HEK293 (cell line): ENCODE data around the gene CAPN5.

ENCODE experiments used
- CTCF ChIA-PET: fragments of 350-600 bp; formaldehyde crosslinking; extraction: SDS; loops from one replicate; lab custom pipeline; 2021; ENCODE audit warnings: antibody characterized with exemption; lab: Yijun Ruan, JAX
- POLR2A ChIA-PET: fragments of 300-600 bp; formaldehyde crosslinking; extraction: SDS; loops from one replicate; lab custom pipeline; 2020; ENCODE audit warnings: antibody characterized with exemption, inconsistent platforms; lab: Yijun Ruan, JAX
- H3K27ac ChIP-seq: fragments of 200-500 bp; sonication (Bioruptor generic); 2 replicates; pipeline ENCODE4 v1.5.1; 2014; ENCODE audit warnings: low read depth, low read length, control low read depth, inconsistent platforms; ENCODE audit errors: extremely low read depth
- H3K36me3 ChIP-seq, 2 experiments: fragments of 200-500 bp in 1 of 2; sonication (Bioruptor generic) in 1 of 2; 1 replicate in 1 of 2; 2 replicates in 1 of 2; pipeline ENCODE4 v1.5.1; 2014 to 2017; ENCODE audit warnings: inconsistent platforms in 2 of 2, low read length in 2 of 2; ENCODE audit not compliant: control insufficient read depth in 2 of 2, insufficient read depth in 1 of 2
- H3K4me1 ChIP-seq: fragments of 200-500 bp; sonication (Bioruptor generic); 2 replicates; pipeline ENCODE4 v1.5.1; 2014; ENCODE audit warnings: mild to moderate bottlenecking, low read length, inconsistent platforms; ENCODE audit not compliant: control insufficient read depth, insufficient read depth
- H3K4me3 ChIP-seq: 2 replicates; pipeline ENCODE4 v1.5.1; 2011; ENCODE audit warnings: low read depth, mild to moderate bottlenecking, control low read depth, low read length, moderate library complexity
- H3K9me3 ChIP-seq: fragments of 200-500 bp; sonication (Bioruptor generic); 2 replicates; pipeline ENCODE4 v1.5.1; 2014; ENCODE audit warnings: low read depth, low read length, inconsistent platforms; ENCODE audit not compliant: control insufficient read depth, insufficient read depth
- BCL11B ChIP-seq: fragments of 450-650 bp; formaldehyde crosslinking; IDR thresholded peaks from 2 replicates; pipeline ENCODE4 v1.5.1; 2016; ENCODE audit warnings: low read depth, missing biosample characterization, missing genetic modification characterization
- KLF10 ChIP-seq: fragments of 450-650 bp; IDR thresholded peaks from 2 replicates; pipeline ENCODE4 v1.5.1; 2018; ENCODE audit warnings: missing biosample characterization, mild to moderate bottlenecking, missing genetic modification characterization
- KLF16 ChIP-seq: fragments of 450-650 bp; formaldehyde crosslinking; IDR thresholded peaks from 2 replicates; pipeline ENCODE4 v1.5.1; 2017; ENCODE audit warnings: missing biosample characterization, missing genetic modification characterization
- KLF9 ChIP-seq: fragments of 450-650 bp; formaldehyde crosslinking; IDR thresholded peaks from 2 replicates; pipeline ENCODE4 v1.5.1; 2016; ENCODE audit warnings: missing biosample characterization, missing genetic modification characterization, low read depth
- OVOL3 ChIP-seq: fragments of 450-650 bp; formaldehyde crosslinking; IDR thresholded peaks from 2 replicates; pipeline ENCODE4 v1.5.1; 2016; ENCODE audit warnings: missing biosample characterization, missing genetic modification characterization
- SCRT2 ChIP-seq: fragments of 450-650 bp; formaldehyde crosslinking; IDR thresholded peaks from 2 replicates; pipeline ENCODE4 v1.5.1; 2016; ENCODE audit warnings: missing biosample characterization, missing genetic modification characterization
- SP2 ChIP-seq: fragments of 450-650 bp; formaldehyde crosslinking; IDR thresholded peaks from 2 replicates; pipeline ENCODE4 v1.5.1; 2016; ENCODE audit warnings: missing biosample characterization, missing genetic modification characterization
- ZBTB17 ChIP-seq: fragments of 450-650 bp; formaldehyde crosslinking; IDR thresholded peaks from 2 replicates; pipeline ENCODE4 v1.5.1; 2016; ENCODE audit warnings: missing biosample characterization, missing genetic modification characterization
- ZNF140 ChIP-seq: fragments of 450-650 bp; formaldehyde crosslinking; IDR thresholded peaks from 2 replicates; pipeline ENCODE4 v1.5.1; 2016; ENCODE audit warnings: missing biosample characterization, missing genetic modification characterization
- ZNF157 ChIP-seq: fragments of 450-650 bp; formaldehyde crosslinking; IDR thresholded peaks from 2 replicates; pipeline ENCODE4 v1.5.1; 2016; ENCODE audit warnings: missing biosample characterization, missing genetic modification characterization
- ZNF248 ChIP-seq: fragments of 450-650 bp; formaldehyde crosslinking; IDR thresholded peaks from 2 replicates; pipeline ENCODE4 v1.5.1; 2017; ENCODE audit warnings: missing biosample characterization, missing genetic modification characterization
- ZNF292 ChIP-seq: fragments of 450-650 bp; formaldehyde crosslinking; IDR thresholded peaks from 2 replicates; pipeline ENCODE4 v1.5.1; 2016; ENCODE audit warnings: low read depth, missing biosample characterization, missing genetic modification characterization, borderline replicate concordance
- ZNF394 ChIP-seq: fragments of 450-650 bp; formaldehyde crosslinking; IDR thresholded peaks from 2 replicates; pipeline ENCODE4 v1.5.1; 2016; ENCODE audit warnings: missing biosample characterization, missing genetic modification characterization, mild to moderate bottlenecking, moderate library complexity, borderline replicate concordance
- ZNF48 ChIP-seq: fragments of 450-650 bp; formaldehyde crosslinking; IDR thresholded peaks from 2 replicates; pipeline ENCODE4 v1.5.1; 2016; ENCODE audit warnings: missing biosample characterization, missing genetic modification characterization
- ZNF501 ChIP-seq: fragments of 450-650 bp; formaldehyde crosslinking; IDR thresholded peaks from 2 replicates; pipeline ENCODE4 v1.5.1; 2016; ENCODE audit warnings: missing biosample characterization, missing genetic modification characterization
- ZNF558 ChIP-seq: fragments of 450-650 bp; formaldehyde crosslinking; IDR thresholded peaks from 2 replicates; pipeline ENCODE4 v1.5.1; 2016; ENCODE audit warnings: missing biosample characterization, missing genetic modification characterization
- ZNF600 ChIP-seq: fragments of 450-650 bp; formaldehyde crosslinking; IDR thresholded peaks from 2 replicates; pipeline ENCODE4 v1.5.1; 2016; ENCODE audit warnings: missing biosample characterization, missing genetic modification characterization
- ZNF624 ChIP-seq: fragments of 450-650 bp; formaldehyde crosslinking; IDR thresholded peaks from 2 replicates; pipeline ENCODE4 v1.5.1; 2017; ENCODE audit warnings: missing biosample characterization, missing genetic modification characterization
- ZNF660 ChIP-seq: fragments of 450-650 bp; IDR thresholded peaks from 2 replicates; pipeline ENCODE4 v1.5.1; 2018; ENCODE audit warnings: missing biosample characterization, mild to moderate bottlenecking, missing genetic modification characterization
- ZNF747 ChIP-seq: fragments of 450-650 bp; formaldehyde crosslinking; IDR thresholded peaks from 2 replicates; pipeline ENCODE4 v1.5.1; 2016; ENCODE audit warnings: missing biosample characterization, missing genetic modification characterization
- ZXDB ChIP-seq: fragments of 450-650 bp; formaldehyde crosslinking; IDR thresholded peaks from 2 replicates; pipeline ENCODE4 v1.5.1; 2016; ENCODE audit warnings: missing biosample characterization, missing genetic modification characterization
- TF ChIP-seq, protein P1 (sequence below): fragments of 450-650 bp; formaldehyde crosslinking; IDR thresholded peaks from 2 replicates; pipeline ENCODE4 v1.5.1; 2016; ENCODE audit warnings: missing biosample characterization, missing genetic modification characterization
- TF ChIP-seq, protein P2 (sequence below): fragments of 450-650 bp; formaldehyde crosslinking; IDR thresholded peaks from 2 replicates; pipeline ENCODE4 v1.5.1; 2017; ENCODE audit warnings: missing biosample characterization, missing genetic modification characterization
- TF ChIP-seq, protein P3 (sequence below): fragments of 450-650 bp; formaldehyde crosslinking; IDR thresholded peaks from 2 replicates; pipeline ENCODE4 v1.5.1; 2016; ENCODE audit warnings: missing biosample characterization, missing genetic modification characterization, low read depth
- TF ChIP-seq, protein P4 (sequence below): fragments of 450-650 bp; formaldehyde crosslinking; IDR thresholded peaks from 2 replicates; pipeline ENCODE4 v1.5.1; 2016; ENCODE audit warnings: missing biosample characterization, missing genetic modification characterization

The CAPN5 gene

DNA sequence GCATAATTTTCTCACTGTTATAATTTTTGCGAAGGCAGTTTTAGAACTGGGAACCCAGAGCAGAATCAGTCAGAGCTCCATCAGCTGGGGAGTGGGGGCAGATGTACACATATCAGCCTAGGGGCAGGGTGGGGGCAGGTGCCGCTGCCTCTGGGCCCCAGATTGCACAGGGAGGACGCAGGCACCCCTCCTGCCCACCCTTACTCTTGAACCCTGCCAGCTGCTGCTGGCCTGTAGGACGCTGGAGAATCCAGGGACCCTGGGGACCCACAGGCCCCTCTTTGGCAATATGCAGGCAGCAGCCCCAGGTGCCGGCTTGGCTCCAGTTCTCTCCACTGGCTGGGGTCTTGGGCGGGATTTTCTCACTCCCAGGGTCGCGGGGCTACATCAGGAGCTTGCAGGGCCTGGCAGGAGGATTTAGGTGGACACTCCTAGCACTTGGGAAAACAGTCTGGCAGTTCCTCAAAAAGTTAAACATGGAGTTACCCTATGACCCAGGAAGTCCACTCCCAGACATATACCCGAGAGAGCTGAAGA is 8.8 kb upstream of the CAPN5 start (continued):
- TF ChIP-seq, protein P1, sequence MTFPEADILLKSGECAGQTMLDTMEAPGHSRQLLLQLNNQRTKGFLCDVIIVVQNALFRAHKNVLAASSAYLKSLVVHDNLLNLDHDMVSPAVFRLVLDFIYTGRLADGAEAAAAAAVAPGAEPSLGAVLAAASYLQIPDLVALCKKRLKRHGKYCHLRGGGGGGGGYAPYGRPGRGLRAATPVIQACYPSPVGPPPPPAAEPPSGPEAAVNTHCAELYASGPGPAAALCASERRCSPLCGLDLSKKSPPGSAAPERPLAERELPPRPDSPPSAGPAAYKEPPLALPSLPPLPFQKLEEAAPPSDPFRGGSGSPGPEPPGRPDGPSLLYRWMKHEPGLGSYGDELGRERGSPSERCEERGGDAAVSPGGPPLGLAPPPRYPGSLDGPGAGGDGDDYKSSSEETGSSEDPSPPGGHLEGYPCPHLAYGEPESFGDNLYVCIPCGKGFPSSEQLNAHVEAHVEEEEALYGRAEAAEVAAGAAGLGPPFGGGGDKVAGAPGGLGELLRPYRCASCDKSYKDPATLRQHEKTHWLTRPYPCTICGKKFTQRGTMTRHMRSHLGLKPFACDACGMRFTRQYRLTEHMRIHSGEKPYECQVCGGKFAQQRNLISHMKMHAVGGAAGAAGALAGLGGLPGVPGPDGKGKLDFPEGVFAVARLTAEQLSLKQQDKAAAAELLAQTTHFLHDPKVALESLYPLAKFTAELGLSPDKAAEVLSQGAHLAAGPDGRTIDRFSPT = no peak
- TF ChIP-seq, protein P2, sequence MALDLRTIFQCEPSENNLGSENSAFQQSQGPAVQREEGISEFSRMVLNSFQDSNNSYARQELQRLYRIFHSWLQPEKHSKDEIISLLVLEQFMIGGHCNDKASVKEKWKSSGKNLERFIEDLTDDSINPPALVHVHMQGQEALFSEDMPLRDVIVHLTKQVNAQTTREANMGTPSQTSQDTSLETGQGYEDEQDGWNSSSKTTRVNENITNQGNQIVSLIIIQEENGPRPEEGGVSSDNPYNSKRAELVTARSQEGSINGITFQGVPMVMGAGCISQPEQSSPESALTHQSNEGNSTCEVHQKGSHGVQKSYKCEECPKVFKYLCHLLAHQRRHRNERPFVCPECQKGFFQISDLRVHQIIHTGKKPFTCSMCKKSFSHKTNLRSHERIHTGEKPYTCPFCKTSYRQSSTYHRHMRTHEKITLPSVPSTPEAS (tag by site-specific recombination) = no peak
- TF ChIP-seq BCL11B (tag by site-specific recombination) (no peak), KLF16 (tag by site-specific recombination) (no peak), ZNF624 (tag by site-specific recombination) (no peak), ZNF157 (tag by site-specific recombination) (no peak), SCRT2 (tag by site-specific recombination) (no peak), ZNF248 (no peak), ZBTB17 (tag by site-specific recombination) (no peak), ZNF660 (tag by site-specific recombination) (no peak), ZNF48 (tag by site-specific recombination) (no peak)

DNA sequence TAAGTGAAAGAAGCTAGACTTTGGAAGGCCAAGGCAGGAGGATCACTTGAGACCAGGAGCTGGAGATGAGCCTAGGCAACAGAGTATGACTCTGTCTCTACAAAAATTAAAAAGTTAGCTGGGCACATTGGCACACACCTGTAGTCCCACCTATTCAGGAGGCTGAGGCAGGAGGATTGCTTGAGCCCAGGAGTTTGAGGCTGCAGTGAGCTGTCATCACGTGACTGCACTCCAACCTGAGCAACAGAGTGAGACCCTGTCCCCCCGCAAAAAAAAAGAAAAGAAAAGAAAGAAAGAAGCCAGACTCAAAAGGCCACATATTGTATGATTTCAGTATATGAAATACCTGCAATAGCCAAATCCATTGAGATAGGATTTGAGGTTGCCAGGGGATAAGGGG is 7.9 kb upstream of the CAPN5 start:
- CTCF ChIA-PET = interaction anchor here (0.8 kb wide), 1 partner anchor 33 kb away, joined by 3 read pairs; no protein-coding TSS in a partner anchor

More for the DNA sequence above, 7.9 kb upstream of the CAPN5 start:
- H3K4me1 ChIP-seq = no peaks in the 10 kb centered on the region
- no peak overlapping the region for H3K4me3 ChIP-seq
- POLR2A ChIA-PET = no interaction called here
- no peaks in the 10 kb centered on the region for H3K36me3 ChIP-seq
- no peaks in the 10 kb centered on the region for H3K9me3 ChIP-seq
- H3K27ac ChIP-seq = no peak overlapping the region
- TF ChIP-seq OVOL3 (tag by site-specific recombination) = no peak
- TF ChIP-seq ZNF140 (tag by site-specific recombination) = no peak
- no peak for TF ChIP-seq ZNF660 (tag by site-specific recombination)
- TF ChIP-seq ZNF600 (tag by site-specific recombination) = no peak
- TF ChIP-seq KLF9 (tag by site-specific recombination) = no peak
- no peak for TF ChIP-seq ZNF394 (tag by site-specific recombination)
- no peak for TF ChIP-seq KLF10 (tag by site-specific recombination)
- no peak for TF ChIP-seq ZNF747 (tag by site-specific recombination)
- TF ChIP-seq, protein P3, sequence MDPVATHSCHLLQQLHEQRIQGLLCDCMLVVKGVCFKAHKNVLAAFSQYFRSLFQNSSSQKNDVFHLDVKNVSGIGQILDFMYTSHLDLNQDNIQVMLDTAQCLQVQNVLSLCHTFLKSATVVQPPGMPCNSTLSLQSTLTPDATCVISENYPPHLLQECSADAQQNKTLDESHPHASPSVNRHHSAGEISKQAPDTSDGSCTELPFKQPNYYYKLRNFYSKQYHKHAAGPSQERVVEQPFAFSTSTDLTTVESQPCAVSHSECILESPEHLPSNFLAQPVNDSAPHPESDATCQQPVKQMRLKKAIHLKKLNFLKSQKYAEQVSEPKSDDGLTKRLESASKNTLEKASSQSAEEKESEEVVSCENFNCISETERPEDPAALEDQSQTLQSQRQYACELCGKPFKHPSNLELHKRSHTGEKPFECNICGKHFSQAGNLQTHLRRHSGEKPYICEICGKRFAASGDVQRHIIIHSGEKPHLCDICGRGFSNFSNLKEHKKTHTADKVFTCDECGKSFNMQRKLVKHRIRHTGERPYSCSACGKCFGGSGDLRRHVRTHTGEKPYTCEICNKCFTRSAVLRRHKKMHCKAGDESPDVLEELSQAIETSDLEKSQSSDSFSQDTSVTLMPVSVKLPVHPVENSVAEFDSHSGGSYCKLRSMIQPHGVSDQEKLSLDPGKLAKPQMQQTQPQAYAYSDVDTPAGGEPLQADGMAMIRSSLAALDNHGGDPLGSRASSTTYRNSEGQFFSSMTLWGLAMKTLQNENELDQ (tag by site-specific recombination) = no peak
- no peak for TF ChIP-seq ZXDB (tag by site-specific recombination)
- TF ChIP-seq SP2 (tag by site-specific recombination) = no peak
- no peak for TF ChIP-seq ZNF558
- no peak for TF ChIP-seq ZNF292 (tag by site-specific recombination)
- TF ChIP-seq, protein P4, sequence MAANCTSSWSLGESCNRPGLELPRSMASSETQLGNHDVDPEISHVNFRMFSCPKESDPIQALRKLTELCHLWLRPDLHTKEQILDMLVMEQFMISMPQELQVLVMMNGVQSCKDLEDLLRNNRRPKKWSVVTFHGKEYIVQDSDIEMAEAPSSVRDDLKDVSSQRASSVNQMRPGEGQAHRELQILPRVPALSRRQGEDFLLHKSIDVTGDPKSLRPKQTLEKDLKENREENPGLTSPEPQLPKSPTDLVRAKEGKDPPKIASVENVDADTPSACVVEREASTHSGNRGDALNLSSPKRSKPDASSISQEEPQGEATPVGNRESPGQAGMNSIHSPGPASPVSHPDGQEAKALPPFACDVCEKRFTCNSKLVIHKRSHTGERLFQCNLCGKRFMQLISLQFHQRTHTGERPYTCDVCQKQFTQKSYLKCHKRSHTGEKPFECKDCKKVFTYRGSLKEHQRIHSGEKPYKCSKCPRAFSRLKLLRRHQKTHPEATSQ (tag by site-specific recombination) = no peak
- TF ChIP-seq ZNF501 (tag by site-specific recombination) = no peak
- TF ChIP-seq, all 188 proteins: peak for 0
